Naive thymus-derived CD8-positive, alpha-beta T cell (primary cell): ENCODE measurements around the gene TEF. TPM values are rescaled to one million over a fixed set of nuclear protein-coding genes. Genes with fewer than 3 reads are reported as not detected.

Source experiments
- ATAC-seq, 2 donors: fragments of 150-1000 bp; cut with Tn5 transposase in 1 of 2; sonication (Bioruptor Pico), chemical (Tn5 transposase) in 1 of 2; 1 replicate in 1 of 2; 2 replicates in 1 of 2; pipeline ENCODE4 v1.10.0; 2021; ENCODE audit warnings: mild to moderate bottlenecking in 2 of 2, moderate library complexity in 2 of 2
- POLR2A ChIA-PET: fragments of 350-600 bp; sonication (Branson Sonifier 250); formaldehyde crosslinking; loops from one replicate; lab custom pipeline; 2021; ENCODE audit warnings: antibody characterized with exemption; lab: Charles Lee
- DNase-seq, 10 donors: peaks; one replicate each; pipeline versions ENCODE4 v3.0.0 to v3.0.0-alpha.2; 2020 to 2022
- H3K27ac Mint-ChIP-seq, 10 donors: one replicate each; pipeline ENCODE4 v1.8.0; 2020 to 2022; ENCODE audit warnings: mild to moderate bottlenecking in 10 of 10, mixed read lengths in 10 of 10, moderate library complexity in 4 of 10, inconsistent platforms in 1 of 10
- H3K27me3 Mint-ChIP-seq, 5 donors: one replicate each; pipeline ENCODE4 v1.8.0; 2021 to 2022; ENCODE audit warnings: mixed read lengths in 5 of 5
- H3K36me3 Mint-ChIP-seq, 3 donors: one replicate each; pipeline ENCODE4 v1.8.0; 2020 to 2022; ENCODE audit warnings: mixed read lengths in 3 of 3, mild to moderate bottlenecking in 2 of 3, inconsistent platforms in 1 of 3
- H3K4me1 Mint-ChIP-seq, 4 donors: one replicate each; pipeline ENCODE4 v1.8.0; 2021 to 2022; ENCODE audit warnings: mixed read lengths in 4 of 4
- H3K4me3 Mint-ChIP-seq, 10 donors: one replicate each; pipeline ENCODE4 v1.8.0; 2020 to 2022; ENCODE audit warnings: mild to moderate bottlenecking in 10 of 10, mixed read lengths in 10 of 10, moderate library complexity in 6 of 10, inconsistent platforms in 1 of 10
- H3K9me3 Mint-ChIP-seq, 9 donors: one replicate each; pipeline ENCODE4 v1.8.0; 2020 to 2022; ENCODE audit warnings: mixed read lengths in 9 of 9, mild to moderate bottlenecking in 3 of 9, inconsistent platforms in 1 of 9, moderate library complexity in 1 of 9
- polyA plus RNA-seq, 3 donors: library from polyadenylated mRNA; unstranded; fragments of 300-500 nt; fragmentation: Illumina TruSeq; gene quantifications; one replicate each; pipeline ENCODE4 v1.2.3, GENCODE V29; 2021
- total RNA-seq, 8 experiments: library from RNA in 2 of 8; stranded (reverse) in 2 of 8; gene quantifications; one replicate each; pipeline ENCODE4 v1.2.3 and lab custom pipeline; 2021 to 2026

Gene TEF, protein sequence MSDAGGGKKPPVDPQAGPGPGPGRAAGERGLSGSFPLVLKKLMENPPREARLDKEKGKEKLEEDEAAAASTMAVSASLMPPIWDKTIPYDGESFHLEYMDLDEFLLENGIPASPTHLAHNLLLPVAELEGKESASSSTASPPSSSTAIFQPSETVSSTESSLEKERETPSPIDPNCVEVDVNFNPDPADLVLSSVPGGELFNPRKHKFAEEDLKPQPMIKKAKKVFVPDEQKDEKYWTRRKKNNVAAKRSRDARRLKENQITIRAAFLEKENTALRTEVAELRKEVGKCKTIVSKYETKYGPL
- 1 to 10 TPM; 5.2 to 5.9 TPM for total RNA-seq
- 1 to 10 TPM; 2.0 to 5.7 (median 4.4) TPM for polyA plus RNA-seq
- total RNA-seq (lab: John Stamatoyannopoulos, UW) = 3.9 to 11.5 (median 6.9) reads per million in 6 experiments

DNA sequence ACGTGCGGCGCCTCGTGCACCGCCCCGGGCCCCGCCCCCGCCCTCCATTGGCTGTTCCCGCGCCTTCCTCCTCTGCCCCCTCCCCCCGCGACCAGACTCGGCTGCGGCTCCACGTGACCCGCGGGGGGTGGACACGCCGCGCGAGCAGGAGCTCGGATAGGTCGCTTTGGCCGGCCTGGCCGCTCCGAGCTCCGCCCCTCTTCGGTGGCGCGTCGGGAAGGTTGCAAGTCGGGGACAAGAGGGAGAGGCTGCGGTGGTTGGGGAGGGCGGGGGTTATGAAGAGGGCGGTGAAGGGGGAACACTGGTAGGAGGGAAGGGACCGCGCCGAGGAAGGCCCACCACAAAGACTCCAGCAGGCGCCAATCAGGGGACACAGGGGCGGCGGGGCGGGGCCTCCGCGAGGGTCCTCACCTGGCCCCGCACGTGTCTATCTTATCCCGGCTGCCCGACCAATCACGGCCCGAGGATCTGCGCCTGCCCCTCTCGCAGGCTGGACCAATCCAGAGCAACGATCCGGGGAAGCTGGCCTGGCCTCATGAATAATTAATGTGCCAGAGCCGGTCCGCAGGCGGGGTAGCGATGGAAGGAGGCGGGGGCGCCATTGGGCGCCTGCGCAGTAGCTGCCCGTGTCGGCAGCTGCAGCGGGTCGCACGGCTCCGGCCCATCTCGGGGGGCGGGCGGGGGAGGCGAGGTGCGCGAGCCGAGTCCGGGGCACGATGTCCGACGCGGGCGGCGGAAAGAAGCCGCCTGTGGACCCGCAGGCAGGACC is at the start of gene TEF:
Gene TEF (plus strand): TSS at position 614 of the 769 bp plus-strand sequence. CDS start 103 bp downstream, at position 717.
- no peaks in the 10 kb centered on the region for H3K9me3 Mint-ChIP-seq
- peak within 1 kb of the TSS; percentile 88 to 97 (median 92) for H3K4me3 Mint-ChIP-seq
- H3K27ac Mint-ChIP-seq = peak within 1 kb of the TSS; percentile 92 to 99 (median 98)

DNA sequence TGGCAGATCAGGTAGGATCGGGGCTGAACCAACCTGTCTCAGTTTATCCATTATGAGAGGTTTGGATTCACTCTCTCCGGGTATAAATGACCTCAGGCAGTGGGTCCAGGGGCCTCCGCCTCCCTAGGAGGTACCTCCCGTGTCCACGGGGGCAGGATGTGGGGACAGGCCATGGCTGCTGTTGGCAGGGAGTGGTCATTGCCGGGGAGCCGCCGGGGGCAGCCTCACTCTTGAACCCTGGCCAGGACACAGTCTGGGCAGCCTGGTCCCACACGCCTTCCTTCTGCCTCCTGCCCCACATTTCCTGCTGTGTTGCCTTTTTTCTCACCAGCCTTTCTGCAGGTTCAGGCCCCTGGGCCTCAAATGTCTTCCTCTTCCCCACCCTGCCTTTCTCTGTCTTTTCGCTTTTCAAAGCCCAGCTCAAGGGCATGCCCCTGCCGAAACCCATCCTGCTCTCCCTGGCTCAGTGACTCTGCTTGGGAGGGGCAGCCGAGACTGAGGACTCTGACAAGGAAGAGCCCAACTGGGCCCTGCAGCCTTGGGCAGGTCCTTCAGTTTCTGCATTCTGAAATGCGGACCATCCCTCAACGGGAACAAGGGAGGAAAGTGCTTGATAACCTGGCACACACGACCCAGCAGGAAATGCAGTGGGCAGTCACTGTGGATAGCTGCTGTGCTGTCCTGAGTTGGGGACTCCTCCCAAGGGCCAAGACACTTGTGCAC is 49.4 kb upstream of the TEF start:
- POLR2A ChIA-PET = no interaction called here
- DNase-seq (no peak), ATAC-seq (no peak)
- Mint-ChIP-seq H3K27ac (peak overlapping the region in 3 of 10 donors; percentile 43 to 88 (median 59)), H3K36me3 (peaks cover 0 to 58% (median 15%) of the 10 kb centered on the region in 3 donors), H3K4me1 (peaks cover 3 to 27% (median 10%) of the 10 kb centered on the region in 4 donors), H3K9me3 (no peaks in the 10 kb centered on the region), H3K4me3 (no peak overlapping the region), H3K27me3 (no peaks in the 10 kb centered on the region)

More for the DNA sequence above, at the start of gene TEF:
- peak; percentile 95 to 100 (median 99) for DNase-seq
- Mint-ChIP-seq H3K27me3 (no peaks in the 10 kb centered on the region), H3K4me1 (peaks cover 6 to 24% (median 21%) of the 10 kb centered on the region in 4 donors), H3K36me3 (no peaks in the 10 kb centered on the region)
- peak; percentile 83 to 86 for ATAC-seq
- POLR2A ChIA-PET = interaction anchor here (0.5 to 3.9 kb wide), 18 partner anchors 23 to 698 kb away, joined by 3 to 47 read pairs (median 6); partner anchors contain the start of genes ACO2, DESI1, EP300 and PHF5A

DNA sequence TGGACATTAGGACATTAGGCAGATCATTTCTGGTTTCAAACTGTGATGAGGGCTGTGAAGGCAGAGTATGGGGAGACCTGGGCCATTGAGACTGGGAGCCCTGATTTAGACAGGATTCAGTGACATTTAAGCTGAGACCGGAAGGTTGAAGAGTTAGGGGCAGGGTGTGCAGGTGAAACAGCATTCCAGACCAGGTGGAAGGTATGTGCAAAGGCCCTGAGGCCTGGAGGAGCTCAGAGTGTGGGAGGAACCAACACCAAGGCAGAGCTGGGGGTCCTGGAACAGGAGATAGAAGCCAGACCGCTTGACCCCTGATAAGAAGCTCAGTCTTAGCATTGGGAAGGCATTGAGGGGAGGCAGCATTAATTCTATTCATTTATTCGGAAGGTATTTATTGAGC is 47.9 kb upstream of the TEF start:
- H3K4me1 Mint-ChIP-seq = peaks cover 3 to 26% (median 10%) of the 10 kb centered on the region in 4 donors
- H3K36me3 Mint-ChIP-seq = peaks cover 0 to 48% (median 9%) of the 10 kb centered on the region in 3 donors
- no peak overlapping the region for H3K4me3 Mint-ChIP-seq
- no peak for DNase-seq
- no peaks in the 10 kb centered on the region for H3K27me3 Mint-ChIP-seq
- H3K27ac Mint-ChIP-seq = peak overlapping the region in 3 of 10 donors; percentile 41 to 63 (median 53)
- POLR2A ChIA-PET = no interaction called here
- no peaks in the 10 kb centered on the region for H3K9me3 Mint-ChIP-seq
- no peak for ATAC-seq

DNA sequence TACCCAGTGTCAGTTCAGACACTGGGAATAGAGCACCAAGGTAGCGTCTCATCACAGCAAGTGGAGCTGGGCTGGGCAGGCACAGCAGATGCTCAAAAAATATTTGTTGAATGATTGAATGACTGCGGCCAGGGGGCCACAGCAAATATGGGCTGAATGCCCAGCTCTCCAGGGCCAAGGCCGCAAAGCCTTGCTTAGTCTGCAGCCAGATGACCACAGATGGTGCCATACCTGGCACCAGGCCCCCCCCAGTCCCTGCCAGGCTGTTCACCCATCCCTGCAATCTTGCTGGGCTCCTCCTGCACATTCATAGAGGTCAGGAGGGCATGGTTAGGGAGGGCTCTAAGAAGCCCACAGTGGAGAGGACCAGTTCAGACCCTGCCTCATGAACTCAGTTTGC is 47.5 kb upstream of the TEF start:
- Mint-ChIP-seq H3K36me3 (peaks cover 0 to 50% (median 9%) of the 10 kb centered on the region in 3 donors), H3K27me3 (no peaks in the 10 kb centered on the region), H3K4me3 (no peak overlapping the region), H3K27ac (peak overlapping the region in 1 of 10 donors; percentile 23), H3K4me1 (peaks cover 3 to 26% (median 10%) of the 10 kb centered on the region in 4 donors), H3K9me3 (no peaks in the 10 kb centered on the region)
- POLR2A ChIA-PET = no interaction called here
- no peak for DNase-seq
- ATAC-seq = no peak

DNA sequence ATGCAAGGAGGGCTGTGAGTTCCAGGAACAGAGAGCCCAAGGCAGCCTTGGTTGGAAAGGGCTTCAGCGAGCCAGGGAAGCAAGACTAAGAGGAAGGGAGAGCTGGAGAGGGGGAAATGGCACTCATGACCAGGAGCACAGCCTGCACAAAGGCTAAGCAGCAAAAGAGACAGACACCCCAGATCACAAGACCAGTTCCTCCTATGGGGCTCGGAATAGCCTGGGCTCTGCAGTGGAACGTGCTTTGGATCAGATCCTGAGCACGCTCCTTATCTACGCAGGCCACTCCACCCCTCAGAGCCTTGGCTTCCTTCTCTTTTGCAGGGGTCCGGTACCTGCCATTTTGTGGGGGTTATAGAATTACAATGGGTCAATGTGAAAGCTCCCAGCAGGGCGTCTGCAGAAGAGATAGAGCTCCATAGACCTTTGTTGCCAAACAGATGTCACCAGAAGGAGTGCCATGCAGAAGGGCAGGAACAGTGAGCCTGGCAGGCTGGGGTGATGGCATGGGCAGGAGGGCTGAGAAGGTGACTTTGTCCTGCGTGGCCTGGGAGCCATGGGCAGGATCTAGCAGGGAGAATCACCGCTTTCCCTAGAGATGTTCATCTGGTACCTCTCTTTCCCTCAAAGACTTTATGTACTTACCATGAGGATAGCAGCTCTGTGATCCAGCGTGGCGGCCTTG is 46.6 kb upstream of the TEF start:
- POLR2A ChIA-PET = no interaction called here
- peaks cover 0 to 46% (median 6%) of the 10 kb centered on the region in 3 donors for H3K36me3 Mint-ChIP-seq

DNA sequence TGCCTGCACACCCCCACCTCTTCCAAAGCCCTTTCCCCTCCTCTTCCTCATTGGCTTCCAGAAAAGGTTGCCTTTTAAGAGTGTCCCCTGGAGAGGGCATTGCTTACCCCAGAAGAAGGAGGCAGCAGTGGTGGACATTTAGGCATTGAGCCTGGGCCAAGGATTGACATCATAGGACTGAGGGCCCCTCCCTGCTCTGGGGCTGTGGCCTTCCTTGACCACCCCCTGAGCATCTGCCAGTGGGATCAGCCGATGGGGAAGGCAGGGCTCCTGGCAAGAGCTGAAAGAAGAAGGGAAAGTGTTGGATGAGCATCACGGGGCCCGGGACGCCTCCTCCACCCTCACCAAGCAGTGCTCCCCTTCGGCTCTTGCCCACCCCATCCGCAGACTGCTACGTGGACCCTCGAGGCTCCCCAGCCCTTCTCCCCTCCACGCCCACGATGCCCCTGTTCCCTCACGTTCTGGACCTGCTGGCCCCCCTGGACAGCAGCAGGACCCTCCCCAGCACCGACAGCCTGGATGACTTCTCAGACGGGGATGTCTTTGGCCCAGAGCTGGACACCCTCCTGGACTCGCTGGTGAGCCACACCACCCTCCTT is 43.0 kb upstream of the TEF start:
- POLR2A ChIA-PET = no interaction called here
- ATAC-seq (no peak), DNase-seq (no peak)
- no peaks in the 10 kb centered on the region for H3K9me3 Mint-ChIP-seq
- peaks cover 3 to 22% (median 10%) of the 10 kb centered on the region in 4 donors for H3K4me1 Mint-ChIP-seq
- no peaks in the 10 kb centered on the region for H3K27me3 Mint-ChIP-seq
- H3K27ac Mint-ChIP-seq = peak overlapping the region in 2 of 10 donors; percentile 37 to 70
- peaks cover 0 to 44% (median 2%) of the 10 kb centered on the region in 3 donors for H3K36me3 Mint-ChIP-seq
- H3K4me3 Mint-ChIP-seq = no peak overlapping the region

More for the DNA sequence above, 46.6 kb upstream of the TEF start:
- DNase-seq (no peak), ATAC-seq (no peak)
- Mint-ChIP-seq H3K27me3 (no peaks in the 10 kb centered on the region), H3K4me1 (peaks cover 3 to 26% (median 10%) of the 10 kb centered on the region in 4 donors), H3K4me3 (no peak overlapping the region), H3K9me3 (no peaks in the 10 kb centered on the region), H3K27ac (peak overlapping the region in 9 of 10 donors; percentile 23 to 86 (median 60))

GRCh38 chr22:41339823-41340222 is 41.9 kb upstream of the TEF start:
- H3K36me3 Mint-ChIP-seq = peaks cover 0 to 48% (median 2%) of the 10 kb centered on the region in 3 donors
- no peaks in the 10 kb centered on the region for H3K27me3 Mint-ChIP-seq
- H3K27ac Mint-ChIP-seq = no peak overlapping the region
- ATAC-seq (no peak), DNase-seq (no peak)
- POLR2A ChIA-PET = no interaction called here
- no peaks in the 10 kb centered on the region for H3K9me3 Mint-ChIP-seq
- peaks cover under 1 to 18% (median 8%) of the 10 kb centered on the region in 4 donors for H3K4me1 Mint-ChIP-seq
- H3K4me3 Mint-ChIP-seq = no peak overlapping the region

GRCh38 chr22:41340357-41340756 is 41.4 kb upstream of the TEF start:
- Mint-ChIP-seq H3K4me1 (peaks cover 0 to 15% (median 4%) of the 10 kb centered on the region in 4 donors), H3K4me3 (no peak overlapping the region), H3K9me3 (no peaks in the 10 kb centered on the region), H3K27me3 (no peaks in the 10 kb centered on the region), H3K36me3 (peaks cover 0 to 53% (median 2%) of the 10 kb centered on the region in 3 donors), H3K27ac (peak overlapping the region in 1 of 10 donors; percentile 27)
- ATAC-seq (no peak), DNase-seq (no peak)
- POLR2A ChIA-PET = no interaction called here

GRCh38 chr22:41341012-41341411 is 40.7 kb upstream of the TEF start:
- no peak overlapping the region for H3K4me3 Mint-ChIP-seq
- no peak overlapping the region for H3K27ac Mint-ChIP-seq
- no peaks in the 10 kb centered on the region for H3K27me3 Mint-ChIP-seq
- no peaks in the 10 kb centered on the region for H3K9me3 Mint-ChIP-seq
- peaks cover 0 to 9% (median 1%) of the 10 kb centered on the region in 4 donors for H3K4me1 Mint-ChIP-seq
- H3K36me3 Mint-ChIP-seq = peaks cover 0 to 58% (median 2%) of the 10 kb centered on the region in 3 donors
- POLR2A ChIA-PET = no interaction called here
- ATAC-seq (no peak), DNase-seq (no peak)

GRCh38 chr22:41341990-41342389 is 39.8 kb upstream of the TEF start:
- no peak for ATAC-seq
- POLR2A ChIA-PET = interaction anchor here (0.7 kb wide), 1 partner anchor 40 kb away, joined by 3 read pairs; the partner anchor contains the start of gene ZC3H7B
- Mint-ChIP-seq H3K36me3 (peaks cover 0 to 66% (median 4%) of the 10 kb centered on the region in 3 donors), H3K4me1 (peaks cover 0 to 5% (median 1%) of the 10 kb centered on the region in 4 donors), H3K4me3 (no peak overlapping the region), H3K9me3 (no peaks in the 10 kb centered on the region), H3K27ac (peak overlapping the region in 2 of 10 donors; percentile 36 to 48), H3K27me3 (no peaks in the 10 kb centered on the region)
- no peak for DNase-seq

DNA sequence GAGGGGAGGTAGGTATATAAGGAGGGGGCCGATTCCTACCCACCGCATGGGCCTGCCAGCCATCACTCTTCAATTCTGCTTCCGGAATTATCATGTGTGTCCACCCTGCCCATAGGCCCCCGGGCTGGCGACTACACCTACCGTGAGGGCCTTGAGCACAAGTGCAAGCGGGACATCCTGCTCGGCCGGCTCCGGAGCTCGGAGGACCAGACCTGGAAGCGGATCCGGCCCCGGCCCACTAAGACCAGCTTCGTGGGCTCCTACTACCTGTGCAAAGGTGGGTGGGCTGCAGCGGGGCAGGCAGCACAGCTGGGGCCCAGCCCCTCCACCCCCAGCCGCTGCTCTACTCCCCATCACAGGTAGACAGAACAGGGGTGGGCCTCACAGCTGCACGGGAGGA is 38.4 kb upstream of the TEF start:
- DNase-seq = no peak
- POLR2A ChIA-PET = no interaction called here
- no peaks in the 10 kb centered on the region for H3K9me3 Mint-ChIP-seq
- no peaks in the 10 kb centered on the region for H3K27me3 Mint-ChIP-seq
- peaks cover 0 to 79% (median 6%) of the 10 kb centered on the region in 3 donors for H3K36me3 Mint-ChIP-seq
- H3K27ac Mint-ChIP-seq = no peak overlapping the region
- no peak for ATAC-seq
- no peak overlapping the region for H3K4me3 Mint-ChIP-seq
- no peaks in the 10 kb centered on the region for H3K4me1 Mint-ChIP-seq
